Thoracic aorta (tissue), 2 donors: ENCODE measurements around the gene SARM1. TPM values are rescaled to one million over a fixed set of nuclear protein-coding genes. Genes with fewer than 3 reads are reported as not detected.
"Not testable (repeated sequence)": the region's sequence is repeated elsewhere in the genome, so short reads cannot be mapped to it uniquely, and the experiment has no call there.

Experiments used
- ATAC-seq: fragments of 150-250 bp; one replicate; pipeline ENCODE4 v1.8.0; 2017; ENCODE audit warnings: low read depth; ENCODE audit not compliant: insufficient number of reproducible peaks, low FRiP score
- DNase-seq: peaks from one replicate; pipeline ENCODE4 v3.0.0-alpha.2; 2020; ENCODE audit warnings: low spot score
- H3K27ac ChIP-seq, 2 donors: fragments of 200-600 bp; sonication (generic); 1 replicate in 1 of 2; 2 replicates in 1 of 2; pipeline ENCODE4 v1.5.1; 2016; ENCODE audit warnings: mild to moderate bottlenecking in 2 of 2, moderate library complexity in 2 of 2
- H3K27me3 ChIP-seq: fragments of 200-600 bp; sonication (generic); replicated peaks from 2 replicates; pipeline ENCODE4 v1.6.0; 2016; ENCODE audit warnings: mild to moderate bottlenecking; ENCODE audit not compliant: insufficient read depth
- H3K36me3 ChIP-seq: fragments of 200-600 bp; sonication (generic); one replicate; pipeline ENCODE4 v1.5.1; 2016
- H3K4me1 ChIP-seq, 2 donors: fragments of 200-600 bp; sonication (generic); 1 replicate in 1 of 2; 2 replicates in 1 of 2; pipeline versions ENCODE4 v1.5.1 to v1.6.0; 2016; ENCODE audit warnings: low read depth in 2 of 2, mild to moderate bottlenecking in 1 of 2; ENCODE audit not compliant: control insufficient read depth in 1 of 2
- H3K4me3 ChIP-seq: fragments of 200-600 bp; sonication (generic); 2 replicates; pipeline ENCODE4 v1.5.1; 2016; ENCODE audit warnings: mild to moderate bottlenecking
- H3K9me3 ChIP-seq: fragments of 200-600 bp; sonication (generic); 2 replicates; pipeline ENCODE4 v1.5.1; 2016
- CTCF ChIP-seq: fragments of 200-600 bp; sonication (generic); IDR thresholded peaks from one replicate; pipeline ENCODE4 v1.5.1; 2019; ENCODE audit warnings: antibody characterized with exemption
- total RNA-seq, 2 donors: library from RNA; depleted of rRNA; stranded (reverse); fragments of >200 nt; gene quantifications; one replicate each; pipeline versions ENCODE4 v1.1.0 to v1.2.3, GENCODE V29; 2016

The SARM1 gene
- total RNA-seq, 2 donors from 2014 or later: 19.5 to 24.1 TPM

GRCh38 chr17:28335959-28336871 is 35.3 kb upstream of the SARM1 start:
- H3K36me3 ChIP-seq: peaks cover 9% of the 10 kb centered on the region
- no peaks in the 10 kb centered on the region for H3K9me3 ChIP-seq
- H3K4me3 ChIP-seq: peak overlapping the region; percentile 86
- peak overlapping the region; percentile 93 to 94 for H3K27ac ChIP-seq
- ATAC-seq: no peak
- H3K27me3 ChIP-seq: no peaks in the 10 kb centered on the region
- H3K4me1 ChIP-seq: peaks cover 26 to 45% of the 10 kb centered on the region in 2 donors
- DNase-seq: no peak
- TF ChIP-seq CTCF: no peak

GRCh38 chr17:28338056-28338768 is 33.3 kb upstream of the SARM1 start:
- TF ChIP-seq CTCF: no peak
- DNase-seq: no peak
- Histone ChIP-seq H3K9me3 (no peaks in the 10 kb centered on the region), H3K4me1 (peaks cover 26 to 43% of the 10 kb centered on the region in 2 donors), H3K27me3 (no peaks in the 10 kb centered on the region), H3K36me3 (peaks cover 28% of the 10 kb centered on the region), H3K27ac (peak overlapping the region; percentile 56 to 94), H3K4me3 (no peak overlapping the region)
- ATAC-seq: no peak

- H3K4me3 ChIP-seq, H3K27me3 ChIP-seq, DNase-seq, ATAC-seq, H3K9me3 ChIP-seq: not testable (repeated sequence)
- H3K27ac ChIP-seq: peak overlapping the region; percentile 56 to 94
- peaks cover 28% of the 10 kb centered on the region for H3K36me3 ChIP-seq
- H3K4me1 ChIP-seq: peaks cover 26 to 37% of the 10 kb centered on the region in 2 donors
Measured at GRCh38 chr17:28338769-28339212, 32.7 kb upstream of the SARM1 start.

- TF ChIP-seq CTCF: no peak
- no peaks in the 10 kb centered on the region for H3K9me3 ChIP-seq
- DNase-seq: no peak
- peaks cover 28% of the 10 kb centered on the region for H3K36me3 ChIP-seq
- H3K27ac ChIP-seq: no peak overlapping the region
- no peak overlapping the region for H3K4me3 ChIP-seq
- H3K27me3 ChIP-seq: no peaks in the 10 kb centered on the region
- peaks cover 20 to 32% of the 10 kb centered on the region in 2 donors for H3K4me1 ChIP-seq
- no peak for ATAC-seq
Measured at GRCh38 chr17:28339431-28339830, 32.1 kb upstream of the SARM1 start.

DNA sequence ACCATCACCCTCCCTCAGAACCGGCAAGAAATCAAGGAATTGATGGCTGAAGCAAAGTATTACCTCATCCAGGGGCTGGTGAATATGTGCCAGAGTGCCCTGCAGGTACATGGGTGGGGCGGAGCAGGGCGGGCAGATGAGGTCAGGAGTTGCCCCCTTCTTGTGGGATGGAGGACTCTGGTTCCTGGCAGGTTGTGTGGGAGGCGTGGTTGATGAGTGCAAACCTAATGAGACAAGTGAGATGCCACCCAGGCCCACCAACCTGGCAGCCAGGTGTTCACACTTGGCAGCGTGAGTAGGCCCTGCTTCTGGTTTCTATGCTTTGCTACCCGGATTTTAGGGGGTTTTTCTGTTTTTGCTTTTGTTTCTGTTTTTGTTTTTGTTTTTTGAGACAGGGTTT is 31.1 kb upstream of the SARM1 start:
- TF ChIP-seq CTCF: no peak

More for the DNA sequence above, 31.1 kb upstream of the SARM1 start:
- Histone ChIP-seq H3K4me3 (no peak overlapping the region), H3K4me1 (peaks cover 26 to 39% of the 10 kb centered on the region in 2 donors), H3K27ac (no peak overlapping the region), H3K36me3 (peaks cover 33% of the 10 kb centered on the region), H3K27me3 (no peaks in the 10 kb centered on the region), H3K9me3 (no peaks in the 10 kb centered on the region)
- ATAC-seq (no peak), DNase-seq (no peak)
